Smooth muscle cell (in vitro differentiated cells): ENCODE measurements around the gene NCOR1. TPM values are rescaled to one million over a fixed set of nuclear protein-coding genes. Genes with fewer than 3 reads are reported as not detected.

Experiments used
- DNase-seq: peaks from one replicate; lab custom pipeline; 2025; ENCODE audit not compliant: unreplicated experiment; lab: John Stamatoyannopoulos, UW
- H2AFZ ChIP-seq: fragments of 200-600 bp; sonication (generic); 2 replicates; pipeline ENCODE4 v1.6.0; 2016; ENCODE audit warnings: antibody characterized with exemption, low read depth, mild to moderate bottlenecking
- H3F3A ChIP-seq: fragments of 200-600 bp; sonication (generic); 2 replicates; pipeline ENCODE4 v1.6.0; 2017; ENCODE audit warnings: antibody characterized with exemption, low read depth
- H3K27ac ChIP-seq: fragments of 200-600 bp; sonication (generic); 2 replicates; pipeline ENCODE4 v1.5.1; 2016; ENCODE audit warnings: low read depth, mild to moderate bottlenecking
- H3K27me3 ChIP-seq: fragments of 200-600 bp; sonication (generic); 2 replicates; pipeline ENCODE4 v1.6.1; 2016; ENCODE audit warnings: low read depth, mild to moderate bottlenecking
- H3K36me3 ChIP-seq: fragments of 200-600 bp; sonication (generic); 2 replicates; pipeline ENCODE4 v1.5.1; 2016; ENCODE audit warnings: low read depth
- H3K4me1 ChIP-seq: fragments of 200-600 bp; sonication (generic); 2 replicates; pipeline ENCODE4 v1.5.1; 2016; ENCODE audit warnings: low read depth
- H3K4me2 ChIP-seq: fragments of 200-600 bp; sonication (generic); 2 replicates; pipeline ENCODE4 v1.6.0; 2016; ENCODE audit warnings: mild to moderate bottlenecking
- H3K4me3 ChIP-seq: fragments of 200-600 bp; sonication (generic); 2 replicates; pipeline ENCODE4 v1.5.1; 2016; ENCODE audit warnings: mild to moderate bottlenecking
- H3K79me2 ChIP-seq: fragments of 200-600 bp; sonication (generic); 2 replicates; pipeline ENCODE4 v1.6.0; 2016; ENCODE audit warnings: low read depth, mild to moderate bottlenecking
- H3K9ac ChIP-seq: fragments of 200-600 bp; sonication (generic); 2 replicates; pipeline ENCODE4 v1.6.0; 2016; ENCODE audit warnings: low read depth
- H3K9me3 ChIP-seq: fragments of 200-600 bp; sonication (generic); replicated peaks from 2 replicates; pipeline ENCODE4 v1.5.1; 2016; ENCODE audit warnings: low read depth
- H4K20me1 ChIP-seq: fragments of 200-600 bp; sonication (generic); 2 replicates; pipeline ENCODE4 v1.6.0; 2016; ENCODE audit warnings: low read depth
- WGBS: methylation state at CpG from one replicate; pipeline ENCODE4 v1.1.7; 2016; ENCODE audit warnings: low lambda C conversion rate; 5-methylcytosine and 5-hydroxymethylcytosine counted together
- polyA plus RNA-seq: library from polyadenylated mRNA; unstranded; fragments of >200 nt; fragmentation: Nextera tagmentation; extraction: Ambion mirVana; gene quantifications from 2 replicates; pipeline ENCODE4 v1.2.1, GENCODE V29; 2016
- total RNA-seq: library from RNA; depleted of rRNA; stranded (reverse); fragments of >200 nt; gene quantifications from 2 replicates; pipeline ENCODE4 v1.2.3, GENCODE V29; 2014
- TF ChIP-seq, protein P1 (sequence below): fragments of 200-600 bp; sonication (generic); IDR thresholded peaks from 2 replicates; pipeline ENCODE4 v1.5.1; 2017; ENCODE audit warnings: borderline replicate concordance, mild to moderate bottlenecking, antibody characterized with exemption; ENCODE audit not compliant: insufficient read depth, poor library complexity, severe bottlenecking

Gene NCOR1
- total and polyA plus RNA-seq, 2 experiments from 2014 or later = 79.1 to 119 TPM

DNA sequence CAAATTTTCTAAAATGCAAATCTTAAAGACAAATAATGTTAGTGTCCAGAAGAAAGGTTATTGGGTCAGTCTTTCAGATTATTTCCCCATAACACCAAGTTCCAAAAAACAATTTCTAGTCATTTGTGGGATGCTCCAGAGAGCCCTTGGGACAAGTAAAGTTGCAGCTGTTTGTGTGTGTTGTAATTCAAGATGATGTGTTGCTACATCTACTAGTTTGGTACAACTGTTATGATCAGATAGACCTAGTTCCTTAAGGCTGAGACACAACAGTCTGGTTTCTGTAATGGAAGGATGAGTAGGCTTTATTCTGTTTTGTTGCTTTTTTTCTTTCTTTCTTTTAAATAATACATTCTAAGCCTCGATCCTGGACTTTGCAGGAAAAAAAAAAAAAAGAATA is 43.6 kb upstream of the NCOR1 start:
- 86% methylated on average over 1 of the region's 1 CpG for WGBS
- Histone ChIP-seq H3K9ac (no peak overlapping the region), H2AFZ (no peak overlapping the region), H3K27ac (no peak overlapping the region), H3K4me3 (no peak overlapping the region), H3K9me3 (no peaks in the 10 kb centered on the region), H3K79me2 (no peaks in the 10 kb centered on the region), H4K20me1 (peaks cover 4% of the 10 kb centered on the region), H3F3A (no peaks in the 10 kb centered on the region), H3K27me3 (no peaks in the 10 kb centered on the region), H3K36me3 (no peaks in the 10 kb centered on the region), H3K4me1 (peaks cover 14% of the 10 kb centered on the region), H3K4me2 (no peak overlapping the region)
- TF ChIP-seq, protein P1, sequence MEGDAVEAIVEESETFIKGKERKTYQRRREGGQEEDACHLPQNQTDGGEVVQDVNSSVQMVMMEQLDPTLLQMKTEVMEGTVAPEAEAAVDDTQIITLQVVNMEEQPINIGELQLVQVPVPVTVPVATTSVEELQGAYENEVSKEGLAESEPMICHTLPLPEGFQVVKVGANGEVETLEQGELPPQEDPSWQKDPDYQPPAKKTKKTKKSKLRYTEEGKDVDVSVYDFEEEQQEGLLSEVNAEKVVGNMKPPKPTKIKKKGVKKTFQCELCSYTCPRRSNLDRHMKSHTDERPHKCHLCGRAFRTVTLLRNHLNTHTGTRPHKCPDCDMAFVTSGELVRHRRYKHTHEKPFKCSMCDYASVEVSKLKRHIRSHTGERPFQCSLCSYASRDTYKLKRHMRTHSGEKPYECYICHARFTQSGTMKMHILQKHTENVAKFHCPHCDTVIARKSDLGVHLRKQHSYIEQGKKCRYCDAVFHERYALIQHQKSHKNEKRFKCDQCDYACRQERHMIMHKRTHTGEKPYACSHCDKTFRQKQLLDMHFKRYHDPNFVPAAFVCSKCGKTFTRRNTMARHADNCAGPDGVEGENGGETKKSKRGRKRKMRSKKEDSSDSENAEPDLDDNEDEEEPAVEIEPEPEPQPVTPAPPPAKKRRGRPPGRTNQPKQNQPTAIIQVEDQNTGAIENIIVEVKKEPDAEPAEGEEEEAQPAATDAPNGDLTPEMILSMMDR = no peak
- DNase-seq = no peak

DNA sequence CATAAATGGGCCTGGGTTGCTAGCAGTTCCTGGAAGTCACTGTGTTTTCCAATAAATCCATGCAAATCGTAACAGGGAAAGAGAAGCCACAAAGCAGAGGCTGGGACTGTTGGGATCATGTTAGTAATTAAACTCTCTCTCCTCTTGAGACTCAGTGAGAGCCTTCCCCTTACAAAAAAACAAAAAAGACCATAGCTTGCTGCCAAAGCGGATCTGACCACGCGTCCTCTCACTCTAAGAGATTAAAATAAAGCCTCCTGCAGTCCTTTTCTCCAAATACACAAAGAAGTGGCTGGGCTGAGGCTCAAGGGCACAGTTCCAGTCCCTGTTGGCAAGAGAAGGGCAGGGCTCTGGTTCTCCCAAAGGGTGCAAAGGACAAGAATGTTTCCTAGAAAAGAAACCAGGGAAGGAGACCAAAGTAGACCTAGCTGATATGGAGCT is 40.2 kb upstream of the NCOR1 start:
- DNase-seq = no peak
- no peaks in the 10 kb centered on the region for H3K36me3 ChIP-seq
- H3K9ac ChIP-seq = no peak overlapping the region
- no peak overlapping the region for H2AFZ ChIP-seq
- no peaks in the 10 kb centered on the region for H3K27me3 ChIP-seq
- H3K27ac ChIP-seq = peak overlapping the region; percentile 41
- 25% methylated on average over 4 of the region's 4 CpGs for WGBS
- TF ChIP-seq, protein P1 = no peak
- H3K4me3 ChIP-seq = no peak overlapping the region
- peak overlapping the region; percentile 72 for H3K4me2 ChIP-seq
- no peaks in the 10 kb centered on the region for H3F3A ChIP-seq
- H3K79me2 ChIP-seq = no peaks in the 10 kb centered on the region
- H3K9me3 ChIP-seq = no peaks in the 10 kb centered on the region
- peaks cover 14% of the 10 kb centered on the region for H3K4me1 ChIP-seq
- H4K20me1 ChIP-seq = peaks cover 4% of the 10 kb centered on the region

DNA sequence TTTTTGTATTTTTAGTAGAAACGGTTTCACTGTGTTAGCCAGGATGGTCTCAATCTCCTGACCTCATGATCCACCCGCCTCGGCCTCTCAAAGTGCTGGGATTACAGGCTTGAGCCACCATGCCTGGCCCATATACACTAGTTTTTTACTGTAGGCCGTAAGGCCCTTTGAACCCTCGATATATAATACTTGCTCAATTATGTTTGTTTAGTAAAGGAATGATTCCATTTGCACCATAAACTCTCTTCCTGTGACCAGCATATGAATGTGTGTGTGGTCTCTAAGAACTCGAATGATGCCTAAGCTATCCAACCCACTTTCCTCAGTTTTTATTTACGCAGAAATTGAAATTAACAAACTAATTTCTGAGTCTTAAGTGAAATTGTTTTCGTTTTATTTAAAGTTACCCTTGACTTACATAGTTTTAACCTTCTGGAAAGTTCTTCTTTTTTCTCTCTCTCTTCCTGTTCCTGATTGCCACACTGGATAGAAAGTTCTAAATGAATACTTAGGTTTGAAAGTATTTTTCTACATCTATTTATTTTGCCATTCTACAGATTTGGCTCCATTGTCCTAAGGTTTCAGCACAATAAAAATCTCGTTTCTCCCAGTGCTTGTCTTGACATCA is 39.6 kb upstream of the NCOR1 start:
- Histone ChIP-seq H3K4me3 (no peak overlapping the region), H3K9me3 (no peaks in the 10 kb centered on the region), H3K4me1 (peaks cover 14% of the 10 kb centered on the region), H3K27ac (peak overlapping the region; percentile 41), H3K36me3 (no peaks in the 10 kb centered on the region), H2AFZ (no peak overlapping the region), H3K79me2 (no peaks in the 10 kb centered on the region), H4K20me1 (peaks cover 4% of the 10 kb centered on the region), H3K4me2 (peak overlapping the region; percentile 72), H3K27me3 (no peaks in the 10 kb centered on the region), H3K9ac (no peak overlapping the region), H3F3A (no peaks in the 10 kb centered on the region)
- 85% methylated on average over 9 of the region's 9 CpGs for whole genome bisulfite sequencing
- no peak for DNase-seq
- TF ChIP-seq, protein P1 = no peak

DNA sequence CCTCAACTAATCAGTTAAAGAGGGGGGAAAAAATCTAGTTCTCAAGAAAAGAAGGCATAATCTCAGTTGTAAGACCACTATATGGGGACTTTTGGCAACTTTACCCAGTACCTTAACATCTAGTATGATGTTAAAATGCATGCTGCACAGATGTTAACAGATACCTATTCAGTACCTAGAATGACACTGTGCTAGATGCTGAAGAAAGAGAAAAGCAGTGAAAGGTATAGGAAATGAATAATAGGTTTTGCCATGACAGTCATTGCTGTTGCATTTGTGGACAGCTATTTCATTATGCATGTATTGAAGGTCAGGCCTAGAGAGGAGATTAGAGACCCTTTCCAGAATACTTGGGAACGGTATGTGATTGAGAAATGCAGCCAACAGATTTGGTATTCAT is 36.2 kb upstream of the NCOR1 start:
- Histone ChIP-seq H3K4me1 (peaks cover 14% of the 10 kb centered on the region), H2AFZ (no peak overlapping the region)
- 85% methylated on average over 1 of the region's 1 CpG for WGBS

More for the DNA sequence above, 36.2 kb upstream of the NCOR1 start:
- no peaks in the 10 kb centered on the region for H3K27me3 ChIP-seq
- H3K36me3 ChIP-seq = no peaks in the 10 kb centered on the region
- no peaks in the 10 kb centered on the region for H3K9me3 ChIP-seq
- H3F3A ChIP-seq = no peaks in the 10 kb centered on the region
- peaks cover 4% of the 10 kb centered on the region for H4K20me1 ChIP-seq
- H3K9ac ChIP-seq = no peak overlapping the region
- TF ChIP-seq, protein P1 = no peak
- no peak for DNase-seq
- no peak overlapping the region for H3K4me3 ChIP-seq
- no peak overlapping the region for H3K4me2 ChIP-seq
- H3K27ac ChIP-seq = peak overlapping the region; percentile 63
- H3K79me2 ChIP-seq = no peaks in the 10 kb centered on the region
